ENCODE data around the gene PJA1. TPM values are rescaled to one million over a fixed set of nuclear protein-coding genes. Genes with fewer than 3 reads are reported as not detected.

PJA1 gene
- total RNA-seq, result 13.0 and 21.2 TPM in 2 replicates

GRCh38 chrX:69165087-69165651 is at the start of gene PJA1:
Gene PJA1, minus strand, starts transcription at chrX:69165453. Its CDS starts 2,380 bp downstream, at chrX:69163073.

Data from bladder microvascular endothelial cell (primary cell).